GM21447 (cell line): Measurements from ENCODE around the gene TRIM27.
"Not testable (repeated sequence)": the region's sequence is repeated elsewhere in the genome, so short reads cannot be mapped to it uniquely, and the experiment has no call there.

Source experiments
- ATAC-seq: cut with Tn5 transposase; IDR thresholded peaks from one replicate; pipeline ENCODE4 v1.9.1; 2021; ENCODE audit not compliant: unreplicated experiment

TRIM27 gene

GRCh38 chr6:28943223-28943556, 19.4 kb upstream of the TRIM27 start:
- ATAC-seq: no peak

GRCh38 chr6:28941684-28942448, 18.1 kb upstream of the TRIM27 start:
- ATAC-seq: no peak

GRCh38 chr6:28940858-28941683, 17.3 kb upstream of the TRIM27 start:
- peak; percentile 60 for ATAC-seq

- ATAC-seq: peak; percentile 19
These were observed 16.6 kb upstream of the TRIM27 start for GRCh38 chr6:28940294-28940857.

GRCh38 chr6:28933069-28933468, 9.3 kb upstream of the TRIM27 start:
- ATAC-seq: no peak

GRCh38 chr6:28929887-28930620, 6.3 kb upstream of the TRIM27 start:
- no peak for ATAC-seq

GRCh38 chr6:28929339-28929738, 5.6 kb upstream of the TRIM27 start:
- ATAC-seq: not testable (repeated sequence)

- ATAC-seq: no peak
These were observed 4.1 kb upstream of the TRIM27 start for GRCh38 chr6:28927846-28928245.

GRCh38 chr6:28922821-28923317, 916 bp downstream of the TRIM27 start:
- ATAC-seq: peak; percentile 28

- ATAC-seq: no peak
These were observed 1.6 kb downstream of the TRIM27 start for GRCh38 chr6:28922004-28922820.

GRCh38 chr6:28920281-28920680, 3.5 kb downstream of the TRIM27 start:
- no peak for ATAC-seq

GRCh38 chr6:28914941-28915340, 8.8 kb downstream of the TRIM27 start:
- ATAC-seq: no peak

GRCh38 chr6:28910901-28911690, 12.7 kb downstream of the TRIM27 start:
- ATAC-seq: no peak

GRCh38 chr6:28907394-28907793, 16.4 kb downstream of the TRIM27 start:
- ATAC-seq: no peak

- ATAC-seq: no peak
These were observed 17.1 kb downstream of the TRIM27 start for GRCh38 chr6:28906669-28907068.

- ATAC-seq: no peak
These were observed 20.1 kb downstream of the TRIM27 start for GRCh38 chr6:28903686-28904085.

- ATAC-seq: no peak
These were observed 22.0 kb downstream of the TRIM27 start for GRCh38 chr6:28901831-28902230.

- ATAC-seq: no peak
These were observed 23.1 kb downstream of the TRIM27 start for GRCh38 chr6:28900577-28901256.

- ATAC-seq: no peak
These were observed 25.1 kb downstream of the TRIM27 start for GRCh38 chr6:28898710-28898965.
